K562 (cell line): Measurements from ENCODE around the gene SLC32A1. TPM values are rescaled to one million over a fixed set of nuclear protein-coding genes. Genes with fewer than 3 reads are reported as not detected.

ENCODE experiments used
- ATAC-seq: fragments of 200-7000 bp; cut with Tn5 transposase; 3 replicates; pipeline ENCODE4 v1.9.1; 2020; ENCODE audit warnings: moderate library complexity
- BruUV-seq: library from RNA; stranded (reverse); fragments of 400-500 nt; replicated peaks from 2 replicates; lab custom pipeline; 2021; lab: Mats Ljungman, UMichigan
- CTCF ChIA-PET: fragments of 300-600 bp; formaldehyde crosslinking; extraction: SDS; loops from one replicate; lab custom pipeline; 2021; ENCODE audit warnings: low intra/inter-chr PET ratio; lab: Yijun Ruan, JAX
- POLR2A ChIA-PET: fragments of 300-600, 350-650 bp; sonication (Branson Sonifier 250); formaldehyde crosslinking; extraction: SDS; loops from one replicate; lab custom pipeline; 2021; ENCODE audit warnings: antibody characterized with exemption, inconsistent platforms; lab: Yijun Ruan, JAX
- DNase-seq, 4 experiments: peaks; one replicate each; pipeline versions ENCODE4 v3.0.0 to v3.0.0-alpha.2; 2011 to 2018; ENCODE audit warnings: low spot score in 3 of 4, mixed read lengths in 3 of 4; ENCODE audit errors: extremely low read depth in 1 of 4
- FAIRE-seq: peaks from 2 replicates; lab custom pipeline; 2011; peaks lifted over from hg19 to GRCh38; lab: Jason Lieb, UNC
- H2AFZ ChIP-seq: 2 replicates; pipeline ENCODE4 v1.6.0; 2011; ENCODE audit warnings: low read depth, low read length, control low read depth, inconsistent platforms
- H3K27ac ChIP-seq: fragments of 200-600 bp; 3 replicates; pipeline ENCODE4 v1.8.0; 2011; ENCODE audit warnings: low read depth, mild to moderate bottlenecking, control low read depth, inconsistent platforms, low read length, moderate library complexity, mixed read lengths; ENCODE audit errors: extremely low read depth
- H3K27me3 ChIP-seq, 2 experiments: fragments of 300-600 bp in 1 of 2; 2 replicates in 1 of 2; 3 replicates in 1 of 2; pipeline versions ENCODE4 v1.6.0 to v1.8.0; 2011; ENCODE audit warnings: inconsistent platforms in 2 of 2, low read length in 2 of 2, mild to moderate bottlenecking in 1 of 2, mixed read lengths in 1 of 2, moderate library complexity in 1 of 2; ENCODE audit not compliant: control insufficient read depth in 2 of 2, insufficient read depth in 2 of 2
- H3K36me3 ChIP-seq: fragments of 300-600 bp; 3 replicates; pipeline ENCODE4 v1.8.0; 2011; ENCODE audit warnings: mild to moderate bottlenecking, low read length, inconsistent platforms; ENCODE audit not compliant: control insufficient read depth, insufficient read depth
- H3K4me1 ChIP-seq, 2 experiments: fragments of 200-600 bp in 1 of 2; replicated peaks in 1 of 2; 2 replicates in 1 of 2; 3 replicates in 1 of 2; pipeline versions ENCODE4 v1.5.1 to v1.8.0; 2011; ENCODE audit warnings: inconsistent platforms in 2 of 2, low read length in 2 of 2, mild to moderate bottlenecking in 1 of 2, mixed read lengths in 1 of 2, moderate library complexity in 1 of 2; ENCODE audit not compliant: control insufficient read depth in 2 of 2, insufficient read depth in 2 of 2
- H3K4me2 ChIP-seq: 2 replicates; pipeline ENCODE4 v1.6.1; 2011; ENCODE audit warnings: low read length, control low read depth, inconsistent platforms, mixed read lengths; ENCODE audit not compliant: insufficient read depth
- H3K4me3 ChIP-seq: fragments of 200-600 bp; sonication (generic), shearing (Covaris generic); 2 replicates; pipeline ENCODE4 v1.5.1; 2016; ENCODE audit warnings: control low read depth, inconsistent platforms
- H3K79me2 ChIP-seq: fragments of 200-600 bp; 3 replicates; pipeline ENCODE4 v1.8.0; 2011; ENCODE audit warnings: low read length, inconsistent platforms; ENCODE audit not compliant: control insufficient read depth, insufficient read depth
- H3K9ac ChIP-seq, 2 experiments: 2 replicates each; pipeline versions ENCODE4 v1.6.0 to v1.6.1; 2011; ENCODE audit warnings: low read depth in 2 of 2, low read length in 2 of 2, control low read depth in 1 of 2, inconsistent platforms in 1 of 2, mild to moderate bottlenecking in 1 of 2, mixed read lengths in 1 of 2; ENCODE audit not compliant: insufficient read depth in 1 of 2
- H3K9me1 ChIP-seq: one replicate; pipeline ENCODE4 v1.6.0; 2011; ENCODE audit warnings: inconsistent platforms, mild to moderate bottlenecking, low read length, moderate library complexity; ENCODE audit not compliant: control insufficient read depth, insufficient read depth
- H3K9me3 ChIP-seq: replicated peaks from 2 replicates; pipeline ENCODE4 v1.5.1; 2011; ENCODE audit warnings: low read depth, low read length, inconsistent platforms; ENCODE audit not compliant: control insufficient read depth, insufficient read depth
- H4K20me1 ChIP-seq: replicated peaks from 2 replicates; pipeline ENCODE4 v1.6.1; 2011; ENCODE audit warnings: low read length, inconsistent platforms, mixed read lengths; ENCODE audit not compliant: control insufficient read depth, insufficient read depth
- ARNT ChIP-seq, 2 experiments: fragments of 450-650 bp; IDR thresholded peaks; 2 replicates each; pipeline ENCODE4 v1.6.1; 2016; ENCODE audit warnings: mild to moderate bottlenecking in 1 of 2
- DIDO1 ChIP-seq: fragments of 450-650 bp; IDR thresholded peaks from 2 replicates; pipeline ENCODE4 v1.6.1; 2016; ENCODE audit warnings: low read depth, missing biosample characterization, missing genetic modification characterization
- ELK3 ChIP-seq: fragments of 450-650 bp; formaldehyde crosslinking; IDR thresholded peaks from 2 replicates; pipeline ENCODE4 v1.4.0; 2020; ENCODE audit warnings: mild to moderate bottlenecking
- MAFK ChIP-seq: IDR thresholded peaks from 2 replicates; pipeline ENCODE4 v1.6.1; 2011; ENCODE audit warnings: low read length, improper control_type of control experiment
- MTA1 ChIP-seq: fragments of 450-650 bp; IDR thresholded peaks from 2 replicates; pipeline ENCODE4 v1.6.1; 2017; ENCODE audit warnings: borderline replicate concordance
- NFE2L1 ChIP-seq: fragments of 450-650 bp; IDR thresholded peaks from 2 replicates; pipeline ENCODE4 v1.6.1; 2016; ENCODE audit warnings: missing genetic modification characterization, low read depth, mild to moderate bottlenecking, missing compliant biosample characterization, moderate library complexity, borderline replicate concordance
- PCBP1 ChIP-seq: fragments of 200-400 bp; formaldehyde crosslinking; IDR thresholded peaks from 2 replicates; pipeline ENCODE4 v1.6.1; 2018; ENCODE audit warnings: mild to moderate bottlenecking, low read depth, low read length; ENCODE audit not compliant: poor library complexity, severe bottlenecking
- TEAD2 ChIP-seq: fragments of 450-650 bp; IDR thresholded peaks from 2 replicates; pipeline ENCODE4 v1.6.1; 2016; ENCODE audit warnings: missing genetic modification characterization, control low read depth, missing compliant biosample characterization
- WGBS: fragments of 100-300 bp; shearing (Covaris generic); methylation state at CpG from one replicate; pipeline ENCODE4 v1.1.6; 2016; ENCODE audit warnings: low coverage, mixed read lengths; ENCODE audit not compliant: insufficient coverage; ENCODE audit errors: missing lambda C conversion rate; 5-methylcytosine and 5-hydroxymethylcytosine counted together
- in situ Hi-C: fragments of 300-500 bp; cut with MboI; formaldehyde crosslinking; loops from 4 replicates; pipeline ENCODE4 v1.15.0; 2018; ENCODE audit warnings: inconsistent platforms, mixed read lengths
- intact Hi-C: fragments of 100-400 bp; cut with micrococcal nuclease; formaldehyde crosslinking; loops from 2 replicates; pipeline ENCODE4 v1.14.2; 2022
- polyA plus RNA-seq, 8 experiments: library from polyadenylated mRNA; depleted of rRNA in 4 of 8; stranded (reverse) in 5 of 8; unstranded in 3 of 8; fragments of >200 nt; fragmentation: Nextera tagmentation in 2 of 8; fragmentation: Illumina TruSeq in 1 of 8; extraction: Ambion mirVana in 2 of 8; extraction: Trizol in 1 of 8; gene quantifications; 2 replicates each; pipeline versions ENCODE4 v1.2.1 to v1.2.3, GENCODE V29; 2011 to 2014; ENCODE audit warnings: inconsistent platforms in 1 of 8, missing spikeins in 1 of 8
- total RNA-seq, 7 experiments: library from RNA; depleted of rRNA in 6 of 7; stranded (reverse); fragments of >200 nt in 6 of 7; fragmentation: Illumina TruSeq in 2 of 7; extraction: Trizol in 2 of 7; gene quantifications; 2 replicates each; pipeline versions ENCODE4 v1.2.1 to v1.2.3, GENCODE V29; 2011 to 2021; ENCODE audit warnings: low replicate concordance in 1 of 7
- TF ChIP-seq, protein P1 (sequence below): sonication (generic); formaldehyde crosslinking; IDR thresholded peaks from 2 replicates; pipeline ENCODE4 v1.8.0; 2022; ENCODE audit warnings: missing genetic modification reagents, mild to moderate bottlenecking, borderline replicate concordance

SLC32A1 gene
- total and polyA plus RNA-seq, 9 of the 15 experiments (the other 6 are each of a cell fraction or from before 2014, with no cell fraction given) = not detected

DNA sequence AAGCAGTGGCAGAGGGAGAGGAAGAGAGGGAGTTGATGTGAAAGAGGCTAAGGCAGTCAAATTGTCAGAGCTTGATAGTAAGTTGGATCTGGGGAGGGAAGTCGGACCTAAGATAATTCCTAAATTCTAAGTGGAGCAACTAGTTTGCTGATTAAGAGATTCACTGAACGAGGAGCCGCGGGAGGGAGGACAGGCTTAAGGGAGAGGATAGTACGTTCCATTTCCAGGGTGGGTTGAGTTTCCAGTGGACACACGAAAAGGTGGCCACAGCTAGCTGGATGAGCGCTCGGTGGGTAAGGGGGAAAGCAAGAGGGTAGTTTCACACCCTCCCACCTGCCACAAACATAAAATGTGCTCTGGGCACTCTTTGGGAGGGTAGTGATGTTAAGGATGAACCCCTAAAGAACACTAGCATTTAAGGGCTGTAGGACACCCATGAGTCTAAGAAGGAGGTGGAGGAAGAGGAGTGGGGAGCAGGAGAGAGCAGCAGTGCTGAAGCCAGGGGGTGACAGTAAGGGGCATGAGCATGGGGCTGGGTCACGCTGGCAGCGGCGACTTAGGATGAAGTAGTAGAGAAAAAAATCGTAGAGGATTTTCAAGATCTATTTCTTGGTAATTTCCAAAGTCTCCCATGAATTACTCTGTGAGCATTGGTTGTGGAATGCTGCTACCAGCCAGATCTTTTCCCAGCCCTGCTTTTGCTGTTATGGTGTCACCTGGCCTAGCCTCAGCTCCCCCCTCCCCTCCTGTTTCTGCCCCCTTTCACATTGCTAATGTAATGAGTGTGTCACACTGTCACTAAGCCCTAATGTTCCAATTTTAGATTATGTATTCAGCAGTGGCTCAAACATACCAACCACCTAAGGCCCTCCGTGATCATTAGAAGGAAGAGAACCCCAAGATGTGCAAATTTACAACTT is 45.4 kb downstream of the SLC32A1 start:
- H3K9me3 ChIP-seq = no peaks in the 10 kb centered on the region
- FAIRE-seq (no peak), ATAC-seq (no peak), DNase-seq (no peak)
- in situ Hi-C loops = no loop called here
- H3K4me3 ChIP-seq = no peak overlapping the region
- no peaks in the 10 kb centered on the region for H3K27me3 ChIP-seq
- BruUV-seq = no TSS peak
- peaks cover 4% of the 10 kb centered on the region for H3K9me1 ChIP-seq
- POLR2A ChIA-PET = interaction anchor here (0.6 kb wide), 1 partner anchor 77 kb away, joined by 3 read pairs; no protein-coding TSS in a partner anchor
- intact Hi-C loops = no loop called here
- H3K9ac ChIP-seq = no peak overlapping the region; a peak in 1 of 4 replicates
- H2AFZ ChIP-seq = no peak overlapping the region
- WGBS = 88% methylated on average over 13 of the region's 13 CpGs
- TF ChIP-seq ELK3 (CRISPR knock-in tag) (no peak), DIDO1 (tag) (no peak), MTA1 (no peak), MAFK (no peak), NFE2L1 (tag) (no peak), TEAD2 (no peak), ARNT (IDR thresholded peaks at IDR 0.05) (no peak), PCBP1 (no peak)
- TF ChIP-seq, protein P1, sequence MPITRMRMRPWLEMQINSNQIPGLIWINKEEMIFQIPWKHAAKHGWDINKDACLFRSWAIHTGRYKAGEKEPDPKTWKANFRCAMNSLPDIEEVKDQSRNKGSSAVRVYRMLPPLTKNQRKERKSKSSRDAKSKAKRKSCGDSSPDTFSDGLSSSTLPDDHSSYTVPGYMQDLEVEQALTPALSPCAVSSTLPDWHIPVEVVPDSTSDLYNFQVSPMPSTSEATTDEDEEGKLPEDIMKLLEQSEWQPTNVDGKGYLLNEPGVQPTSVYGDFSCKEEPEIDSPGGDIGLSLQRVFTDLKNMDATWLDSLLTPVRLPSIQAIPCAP (CRISPR knock-in tag) = no peak
- CTCF ChIA-PET = no interaction called here
- H3K4me1 ChIP-seq = no peaks in the 10 kb centered on the region
- no peaks in the 10 kb centered on the region for H4K20me1 ChIP-seq
- H3K36me3 ChIP-seq = peaks cover 70% of the 10 kb centered on the region; the same call in 2 of the 3 replicates
- no peaks in the 10 kb centered on the region for H3K79me2 ChIP-seq
- H3K27ac ChIP-seq = no peak overlapping the region
- no peak overlapping the region for H3K4me2 ChIP-seq
